HG03469 (cell line): ENCODE results near the gene COL11A1.
"Not testable (repeated sequence)": the region's sequence is repeated elsewhere in the genome, so short reads cannot be mapped to it uniquely, and the experiment has no call there.

Experiments used
- ATAC-seq: cut with Tn5 transposase; IDR thresholded peaks from one replicate; pipeline ENCODE4 v1.9.1; 2021; ENCODE audit warnings: mild to moderate bottlenecking, moderate library complexity, moderate number of reproducible peaks; ENCODE audit not compliant: unreplicated experiment

Gene COL11A1

DNA sequence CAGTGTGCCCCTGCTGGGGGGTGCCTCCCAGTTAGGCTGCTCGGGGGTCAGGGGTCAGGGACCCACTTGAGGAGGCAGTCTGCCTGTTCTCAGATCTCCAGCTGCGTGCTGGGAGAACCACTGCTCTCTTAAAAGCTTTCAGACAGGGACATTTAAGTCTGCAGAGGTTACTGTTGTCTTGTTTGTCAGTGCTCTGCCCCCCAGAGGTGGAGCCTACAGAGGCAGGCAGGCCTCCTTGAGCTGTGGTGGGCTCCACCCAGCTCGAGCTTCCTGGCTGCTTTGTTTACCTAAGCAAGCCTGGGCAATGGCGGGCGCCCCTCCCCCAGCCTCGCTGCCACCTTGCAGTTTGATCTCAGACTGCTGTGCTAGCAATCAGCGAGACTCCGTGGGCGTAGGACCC, 175.0 kb downstream of the COL11A1 start:
- not testable (repeated sequence) for ATAC-seq

- no peak for ATAC-seq
Observed at GRCh38 chr1:102919659-102920058, 188.7 kb downstream of the COL11A1 start.

- no peak for ATAC-seq
Observed at GRCh38 chr1:102901996-102902395, 206.3 kb downstream of the COL11A1 start.

GRCh38 chr1:102899935-102900334, 208.4 kb downstream of the COL11A1 start:
- no peak for ATAC-seq

DNA sequence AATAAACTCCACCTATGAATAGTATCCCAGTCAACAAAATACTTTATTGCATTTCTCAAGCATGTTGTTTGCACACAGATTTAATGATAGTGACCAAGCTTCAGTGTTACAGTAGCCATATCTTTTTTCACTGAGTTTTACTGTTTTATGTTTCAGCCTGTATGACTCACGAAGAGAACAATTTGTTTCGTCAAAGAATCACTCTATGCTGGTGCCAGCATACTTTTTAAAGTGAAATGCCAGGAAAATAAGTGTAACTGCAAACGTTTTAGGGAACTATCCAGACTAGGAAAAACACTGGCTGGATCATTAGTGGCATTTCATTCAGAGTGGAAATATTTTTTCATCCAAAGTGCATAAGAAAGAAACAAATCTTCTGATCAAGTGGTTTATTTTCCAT, 210.8 kb downstream of the COL11A1 start:
- ATAC-seq = no peak

DNA sequence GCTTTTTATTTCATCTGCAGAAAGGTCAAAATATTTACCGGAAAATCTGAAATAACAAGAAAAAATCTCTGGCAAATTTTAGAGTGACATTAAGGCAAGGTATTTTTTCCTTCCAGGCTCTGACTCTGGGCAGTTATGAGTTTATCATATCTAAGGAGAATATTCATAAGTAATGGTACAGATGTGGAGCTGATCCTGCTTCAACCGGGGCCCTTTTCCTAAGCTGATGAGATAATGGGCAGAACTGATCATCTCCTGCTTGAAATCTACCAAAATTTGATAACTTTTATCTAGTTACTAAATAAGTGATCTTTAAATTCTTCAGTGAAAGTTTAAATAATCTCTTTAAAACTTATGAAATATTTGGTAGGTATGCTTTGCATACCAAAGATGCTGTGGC, 211.6 kb downstream of the COL11A1 start:
- no peak for ATAC-seq

DNA sequence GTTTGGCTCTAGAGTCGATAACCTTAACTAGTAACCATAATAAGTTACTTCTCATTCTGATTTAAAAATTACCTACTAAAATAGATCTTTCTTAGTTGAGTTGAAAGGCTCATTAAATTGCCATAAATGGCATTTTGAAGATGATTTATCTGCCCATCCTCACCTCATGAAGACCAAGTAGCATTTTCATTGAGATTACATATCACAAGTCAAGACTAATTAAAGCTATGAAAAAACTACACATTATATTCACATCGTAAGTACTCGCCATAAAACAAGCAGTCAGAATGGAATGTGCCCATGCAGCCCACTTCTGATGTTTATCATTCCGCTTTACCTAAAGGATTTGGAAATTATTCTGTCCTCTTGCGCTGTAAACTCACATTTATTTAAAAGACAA, 212.0 kb downstream of the COL11A1 start:
- ATAC-seq = no peak

DNA sequence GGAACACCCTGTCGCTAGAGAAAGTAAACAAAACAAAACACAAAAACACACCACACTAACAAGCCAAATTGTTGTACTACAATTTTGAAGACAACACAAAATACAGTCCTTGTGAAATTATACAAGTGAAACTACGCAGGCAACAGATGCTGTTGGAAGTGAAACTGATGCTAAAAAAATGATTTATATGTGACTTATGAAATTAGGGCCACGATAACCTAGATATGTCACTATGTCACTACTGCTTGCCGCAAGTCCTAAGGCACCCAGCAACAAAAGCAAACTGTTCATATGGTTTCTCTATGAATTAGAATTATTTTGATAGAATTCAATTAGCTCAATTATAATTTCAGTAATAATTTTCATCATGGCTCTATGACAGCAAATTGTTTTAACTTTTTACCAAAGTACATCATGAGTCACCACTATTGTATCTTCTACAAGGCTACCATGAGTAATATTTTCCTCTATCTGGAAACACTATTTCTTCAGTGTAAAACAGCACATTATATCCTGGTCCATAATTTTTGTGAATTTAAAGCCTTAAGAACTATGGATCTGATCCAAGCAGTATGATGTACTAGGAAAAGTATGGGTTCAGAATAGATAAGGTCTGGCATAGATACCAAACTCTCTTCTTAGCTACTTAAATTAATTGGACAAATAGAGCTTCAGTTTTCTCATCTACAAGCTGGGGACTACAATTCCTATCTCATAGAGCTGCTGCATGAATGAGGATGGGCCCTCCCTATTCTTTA, 216.3 kb downstream of the COL11A1 start:
- no peak for ATAC-seq

GRCh38 chr1:102886638-102887037, 221.7 kb downstream of the COL11A1 start:
- no peak for ATAC-seq

GRCh38 chr1:102884238-102884637, 224.1 kb downstream of the COL11A1 start:
- no peak for ATAC-seq

DNA sequence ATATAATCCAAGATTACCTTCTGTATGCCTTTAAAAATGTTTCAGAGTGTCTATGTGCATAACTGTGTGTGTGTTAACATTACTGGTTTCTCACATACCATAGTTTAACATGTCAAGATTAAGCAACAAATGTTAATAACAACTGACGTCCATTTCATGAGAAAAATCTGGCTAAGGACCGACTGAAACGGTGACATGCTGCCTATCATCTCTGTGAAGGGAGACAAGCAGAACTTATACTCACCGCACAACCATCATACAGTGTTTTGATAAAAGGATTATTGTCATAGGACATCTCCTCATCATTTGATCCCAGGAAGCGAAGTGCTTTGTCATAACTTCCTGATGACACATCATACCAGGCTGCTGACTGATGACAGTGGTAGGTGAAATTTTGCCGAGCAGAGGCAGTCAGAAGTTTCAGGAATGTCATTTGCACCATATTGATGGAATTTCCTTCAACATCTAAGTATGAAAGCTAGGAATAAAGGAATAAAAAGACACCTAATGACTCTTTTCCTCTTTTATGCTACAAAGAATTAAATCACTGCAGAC, 228.8 kb downstream of the COL11A1 start:
- no peak for ATAC-seq

- ATAC-seq = no peak
Observed at GRCh38 chr1:102875756-102876155, 232.6 kb downstream of the COL11A1 start.

GRCh38 chr1:102872526-102872925, 235.8 kb downstream of the COL11A1 start:
- ATAC-seq = no peak

DNA sequence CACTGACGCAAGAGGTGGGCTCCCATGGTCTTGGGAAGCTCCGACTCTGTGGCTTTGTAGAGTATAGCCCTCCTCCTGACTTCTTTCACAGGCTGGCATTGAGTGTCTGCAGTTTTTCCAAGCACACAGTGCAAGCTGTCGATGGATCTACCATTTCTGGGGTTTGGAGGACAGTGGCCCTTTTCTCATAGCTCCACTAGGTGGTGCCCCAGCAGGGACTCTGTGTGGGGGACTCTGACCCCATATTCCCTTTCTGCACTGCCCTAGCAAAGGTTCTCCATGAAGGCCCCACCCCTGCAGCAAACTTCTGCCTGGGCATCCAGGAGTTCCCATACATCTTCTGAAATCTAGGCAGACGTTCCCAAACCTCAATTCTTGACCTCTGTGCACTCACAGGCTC, 236.2 kb downstream of the COL11A1 start:
- no peak for ATAC-seq

DNA sequence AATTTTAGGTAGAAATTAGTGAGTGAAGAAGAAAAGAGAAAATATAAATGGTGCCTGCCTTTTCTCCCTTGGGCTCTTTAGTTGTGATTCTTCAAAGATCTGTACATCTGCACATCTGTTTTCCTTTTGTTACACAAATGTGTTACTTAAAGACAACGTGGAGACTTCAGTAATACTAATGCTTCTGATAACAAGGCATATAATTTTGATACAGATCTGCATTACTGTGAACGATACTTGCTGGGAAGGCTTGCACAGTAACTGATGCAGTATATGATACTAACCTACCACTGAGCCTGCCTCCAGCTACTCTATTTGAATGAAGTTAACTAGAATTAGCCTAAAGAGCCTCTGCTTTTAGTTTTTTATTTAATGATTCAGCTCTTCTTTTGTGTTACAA, 244.6 kb downstream of the COL11A1 start:
- ATAC-seq = no peak

DNA sequence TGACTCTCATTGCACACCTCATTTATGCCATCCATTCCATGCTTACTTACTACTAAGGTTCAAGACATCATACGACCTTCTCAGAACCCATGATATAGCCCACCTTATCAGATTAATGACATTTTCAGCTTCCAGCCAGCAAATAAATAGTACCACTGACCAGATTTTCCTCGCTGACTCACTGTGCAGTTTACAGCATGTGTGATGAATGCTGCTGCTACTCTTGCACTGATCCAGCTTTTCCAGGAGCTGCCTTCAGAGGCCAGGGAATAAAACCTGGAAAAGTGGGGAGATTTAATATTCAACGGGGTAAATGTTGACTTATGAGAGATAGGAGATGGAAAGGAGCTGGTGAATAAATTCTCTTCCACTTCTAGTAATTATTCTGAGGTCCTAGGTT, 247.1 kb downstream of the COL11A1 start:
- ATAC-seq = no peak

DNA sequence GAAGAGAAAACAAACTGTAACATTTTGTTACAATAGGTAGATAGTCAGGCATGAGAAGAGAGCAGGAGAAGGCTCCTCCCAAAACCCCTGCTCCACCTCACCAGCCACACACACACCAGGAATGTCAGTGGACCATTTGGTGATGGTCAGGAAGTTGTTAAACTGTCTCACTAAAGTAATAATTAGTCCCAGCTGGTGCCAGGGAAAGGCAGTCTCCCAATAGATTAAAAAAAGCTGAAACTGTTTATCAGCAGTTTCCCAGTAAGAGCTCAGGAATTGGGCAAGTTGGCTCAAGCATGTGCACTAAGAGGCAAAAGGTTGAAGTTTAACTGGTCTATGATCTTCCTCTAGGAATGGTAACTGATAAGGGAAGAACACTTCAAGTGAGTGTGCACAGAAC, 249.6 kb downstream of the COL11A1 start:
- no peak for ATAC-seq

DNA sequence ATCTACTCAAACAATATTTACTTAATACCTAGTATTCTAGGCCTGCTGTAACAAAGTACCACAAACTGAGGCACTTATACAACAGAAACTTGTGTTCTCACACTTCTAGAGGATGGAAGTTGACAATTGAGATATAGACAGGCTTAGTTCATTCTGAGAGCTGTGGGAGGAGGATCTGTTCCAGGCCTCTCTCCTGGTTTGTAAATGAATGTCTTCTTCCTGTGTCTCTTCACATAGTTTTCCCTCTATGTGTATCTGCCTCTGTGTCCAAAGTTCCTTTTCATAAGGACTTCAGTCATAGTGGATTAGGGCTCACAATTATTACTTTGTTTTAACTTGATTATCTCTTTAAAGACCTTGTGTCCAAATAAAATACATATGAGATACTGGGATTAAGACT, 251.1 kb downstream of the COL11A1 start:
- ATAC-seq = no peak

DNA sequence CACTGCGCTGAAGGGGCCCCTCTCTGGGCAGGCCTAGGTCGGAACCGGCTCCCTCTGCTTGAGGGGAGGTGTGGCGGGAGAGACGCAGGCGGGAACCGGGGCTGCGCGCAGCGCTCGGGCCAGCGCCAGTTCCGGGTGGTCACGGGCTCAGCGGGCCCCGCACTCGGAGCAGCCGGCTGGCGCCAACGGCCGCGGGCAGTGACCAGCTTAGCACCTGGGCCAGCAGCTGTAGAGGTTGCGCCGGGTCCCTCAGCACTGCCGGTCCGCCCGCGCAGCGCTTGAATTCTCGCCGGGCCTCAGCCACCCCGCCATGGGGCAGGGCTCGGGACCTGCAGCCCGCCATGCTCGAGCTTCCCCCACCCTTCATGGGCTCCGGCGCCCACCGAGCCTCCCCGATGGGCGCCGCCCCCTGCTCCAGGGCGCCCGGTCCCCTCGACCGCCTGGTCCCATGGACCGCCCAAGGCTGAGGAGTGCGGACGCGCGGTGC, 254.6 kb downstream of the COL11A1 start:
- no peak for ATAC-seq

- ATAC-seq = no peak
Observed at GRCh38 chr1:102853136-102853535, 255.2 kb downstream of the COL11A1 start.

GRCh38 chr1:102852613-102853012, 255.7 kb downstream of the COL11A1 start:
- ATAC-seq = no peak

- no peak for ATAC-seq
Observed at GRCh38 chr1:102851616-102852015, 256.7 kb downstream of the COL11A1 start.

DNA sequence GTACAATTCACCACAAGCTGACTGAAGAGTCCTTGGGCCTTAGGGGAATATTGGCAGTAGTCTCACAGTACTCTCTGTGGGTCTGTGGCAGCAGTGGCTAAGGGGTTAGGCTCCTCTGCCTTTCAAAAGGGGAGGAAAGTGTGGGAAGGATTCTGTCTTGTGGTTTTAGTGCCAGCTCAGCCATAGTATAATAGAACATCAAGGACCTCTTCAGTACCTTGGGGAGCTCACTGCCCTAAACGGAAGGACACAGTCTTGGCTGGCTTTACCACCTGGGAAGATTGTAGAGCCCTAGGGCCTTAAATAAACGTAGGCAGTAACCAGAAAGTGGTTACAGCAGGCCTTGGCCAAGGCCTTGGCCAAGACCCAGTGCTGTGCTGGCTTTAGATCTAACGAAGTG, 265.7 kb downstream of the COL11A1 start:
- no peak for ATAC-seq
